K562 (cell line): Measurements from ENCODE around the gene DCLK1. TPM values are rescaled to one million over a fixed set of nuclear protein-coding genes. Genes with fewer than 3 reads are reported as not detected.

ENCODE experiments used
- ATAC-seq: fragments of 200-7000 bp; cut with Tn5 transposase; 3 replicates; pipeline ENCODE4 v1.9.1; 2020; ENCODE audit warnings: moderate library complexity
- BruUV-seq: library from RNA; stranded (reverse); fragments of 400-500 nt; replicated peaks from 2 replicates; lab custom pipeline; 2021; lab: Mats Ljungman, UMichigan
- CTCF ChIA-PET: fragments of 300-600 bp; formaldehyde crosslinking; extraction: SDS; loops from one replicate; lab custom pipeline; 2021; ENCODE audit warnings: low intra/inter-chr PET ratio; lab: Yijun Ruan, JAX
- POLR2A ChIA-PET: fragments of 300-600, 350-650 bp; sonication (Branson Sonifier 250); formaldehyde crosslinking; extraction: SDS; loops from one replicate; lab custom pipeline; 2021; ENCODE audit warnings: antibody characterized with exemption, inconsistent platforms; lab: Yijun Ruan, JAX
- DNase-seq, 4 experiments: peaks; one replicate each; pipeline versions ENCODE4 v3.0.0 to v3.0.0-alpha.2; 2011 to 2018; ENCODE audit warnings: low spot score in 3 of 4, mixed read lengths in 3 of 4; ENCODE audit errors: extremely low read depth in 1 of 4
- FAIRE-seq: peaks from 2 replicates; lab custom pipeline; 2011; peaks lifted over from hg19 to GRCh38; lab: Jason Lieb, UNC
- H2AFZ ChIP-seq: 2 replicates; pipeline ENCODE4 v1.6.0; 2011; ENCODE audit warnings: low read depth, low read length, control low read depth, inconsistent platforms
- H3K27ac ChIP-seq: fragments of 200-600 bp; 3 replicates; pipeline ENCODE4 v1.8.0; 2011; ENCODE audit warnings: low read depth, mild to moderate bottlenecking, control low read depth, inconsistent platforms, low read length, moderate library complexity, mixed read lengths; ENCODE audit errors: extremely low read depth
- H3K27me3 ChIP-seq, 2 experiments: fragments of 300-600 bp in 1 of 2; 2 replicates in 1 of 2; 3 replicates in 1 of 2; pipeline versions ENCODE4 v1.6.0 to v1.8.0; 2011; ENCODE audit warnings: inconsistent platforms in 2 of 2, low read length in 2 of 2, mild to moderate bottlenecking in 1 of 2, mixed read lengths in 1 of 2, moderate library complexity in 1 of 2; ENCODE audit not compliant: control insufficient read depth in 2 of 2, insufficient read depth in 2 of 2
- H3K36me3 ChIP-seq: fragments of 300-600 bp; 3 replicates; pipeline ENCODE4 v1.8.0; 2011; ENCODE audit warnings: mild to moderate bottlenecking, low read length, inconsistent platforms; ENCODE audit not compliant: control insufficient read depth, insufficient read depth
- H3K4me1 ChIP-seq, 2 experiments: fragments of 200-600 bp in 1 of 2; replicated peaks in 1 of 2; 2 replicates in 1 of 2; 3 replicates in 1 of 2; pipeline versions ENCODE4 v1.5.1 to v1.8.0; 2011; ENCODE audit warnings: inconsistent platforms in 2 of 2, low read length in 2 of 2, mild to moderate bottlenecking in 1 of 2, mixed read lengths in 1 of 2, moderate library complexity in 1 of 2; ENCODE audit not compliant: control insufficient read depth in 2 of 2, insufficient read depth in 2 of 2
- H3K4me2 ChIP-seq: 2 replicates; pipeline ENCODE4 v1.6.1; 2011; ENCODE audit warnings: low read length, control low read depth, inconsistent platforms, mixed read lengths; ENCODE audit not compliant: insufficient read depth
- H3K4me3 ChIP-seq: fragments of 200-600 bp; sonication (generic), shearing (Covaris generic); 2 replicates; pipeline ENCODE4 v1.5.1; 2016; ENCODE audit warnings: control low read depth, inconsistent platforms
- H3K79me2 ChIP-seq: fragments of 200-600 bp; 3 replicates; pipeline ENCODE4 v1.8.0; 2011; ENCODE audit warnings: low read length, inconsistent platforms; ENCODE audit not compliant: control insufficient read depth, insufficient read depth
- H3K9ac ChIP-seq, 2 experiments: 2 replicates each; pipeline versions ENCODE4 v1.6.0 to v1.6.1; 2011; ENCODE audit warnings: low read depth in 2 of 2, low read length in 2 of 2, control low read depth in 1 of 2, inconsistent platforms in 1 of 2, mild to moderate bottlenecking in 1 of 2, mixed read lengths in 1 of 2; ENCODE audit not compliant: insufficient read depth in 1 of 2
- H3K9me1 ChIP-seq: one replicate; pipeline ENCODE4 v1.6.0; 2011; ENCODE audit warnings: inconsistent platforms, mild to moderate bottlenecking, low read length, moderate library complexity; ENCODE audit not compliant: control insufficient read depth, insufficient read depth
- H3K9me3 ChIP-seq: replicated peaks from 2 replicates; pipeline ENCODE4 v1.5.1; 2011; ENCODE audit warnings: low read depth, low read length, inconsistent platforms; ENCODE audit not compliant: control insufficient read depth, insufficient read depth
- H4K20me1 ChIP-seq: replicated peaks from 2 replicates; pipeline ENCODE4 v1.6.1; 2011; ENCODE audit warnings: low read length, inconsistent platforms, mixed read lengths; ENCODE audit not compliant: control insufficient read depth, insufficient read depth
- CAMTA2 ChIP-seq: fragments of 250-450 bp; sonication (Bioruptor Pico); conservative IDR thresholded peaks from 2 replicates; pipeline ENCODE4 v1.5.1; 2022
- CBFA2T3 ChIP-seq: fragments of 450-650 bp; IDR thresholded peaks from 2 replicates; pipeline ENCODE4 v1.6.1; 2017
- EP400 ChIP-seq: fragments of 450-650 bp; IDR thresholded peaks from 2 replicates; pipeline ENCODE4 v1.6.1; 2017; ENCODE audit warnings: antibody characterized with exemption, mild to moderate bottlenecking, moderate library complexity
- NBN ChIP-seq: fragments of 450-650 bp; IDR thresholded peaks from 2 replicates; pipeline ENCODE4 v1.6.1; 2016; ENCODE audit warnings: low read depth, mild to moderate bottlenecking
- RB1 ChIP-seq: fragments of 450-650 bp; IDR thresholded peaks from 2 replicates; pipeline ENCODE4 v1.6.1; 2017; ENCODE audit warnings: low read depth, mild to moderate bottlenecking
- ZBTB1 ChIP-seq: sonication (generic); formaldehyde crosslinking; IDR thresholded peaks from 2 replicates; pipeline ENCODE4 v1.8.1; 2023; ENCODE audit warnings: missing genetic modification reagents, low read depth, mild to moderate bottlenecking, borderline replicate concordance
- ZNF197 ChIP-seq: fragments of 200-800 bp; sonication (Bioruptor generic); IDR thresholded peaks from 2 replicates; pipeline ENCODE4 v1.6.1; 2016; ENCODE audit warnings: low read depth, missing genetic modification characterization, missing compliant biosample characterization
- ZNF77 ChIP-seq: fragments of 250-450 bp; sonication (Bioruptor Pico); IDR thresholded peaks from 2 replicates; pipeline ENCODE4 v1.5.0; 2020
- ZNF830 ChIP-seq: fragments of 250-450 bp; sonication (Bioruptor Pico); IDR thresholded peaks from 2 replicates; pipeline ENCODE4 v1.5.0; 2021; ENCODE audit warnings: mild to moderate bottlenecking
- WGBS: fragments of 100-300 bp; shearing (Covaris generic); methylation state at CpG from one replicate; pipeline ENCODE4 v1.1.6; 2016; ENCODE audit warnings: low coverage, mixed read lengths; ENCODE audit not compliant: insufficient coverage; ENCODE audit errors: missing lambda C conversion rate; 5-methylcytosine and 5-hydroxymethylcytosine counted together
- in situ Hi-C: fragments of 300-500 bp; cut with MboI; formaldehyde crosslinking; loops from 4 replicates; pipeline ENCODE4 v1.15.0; 2018; ENCODE audit warnings: inconsistent platforms, mixed read lengths
- intact Hi-C: fragments of 100-400 bp; cut with micrococcal nuclease; formaldehyde crosslinking; loops from 2 replicates; pipeline ENCODE4 v1.14.2; 2022
- polyA plus RNA-seq, 8 experiments: library from polyadenylated mRNA; depleted of rRNA in 4 of 8; stranded (reverse) in 5 of 8; unstranded in 3 of 8; fragments of >200 nt; fragmentation: Nextera tagmentation in 2 of 8; fragmentation: Illumina TruSeq in 1 of 8; extraction: Ambion mirVana in 2 of 8; extraction: Trizol in 1 of 8; gene quantifications; 2 replicates each; pipeline versions ENCODE4 v1.2.1 to v1.2.3, GENCODE V29; 2011 to 2014; ENCODE audit warnings: inconsistent platforms in 1 of 8, missing spikeins in 1 of 8
- total RNA-seq, 7 experiments: library from RNA; depleted of rRNA in 6 of 7; stranded (reverse); fragments of >200 nt in 6 of 7; fragmentation: Illumina TruSeq in 2 of 7; extraction: Trizol in 2 of 7; gene quantifications; 2 replicates each; pipeline versions ENCODE4 v1.2.1 to v1.2.3, GENCODE V29; 2011 to 2021; ENCODE audit warnings: low replicate concordance in 1 of 7
- TF ChIP-seq, protein P1 (sequence below), 2 experiments: IDR thresholded peaks; 2 replicates each; pipeline ENCODE4 v1.6.1; 2011; ENCODE audit warnings: borderline replicate concordance in 1 of 2, control low read depth in 1 of 2, low read depth in 1 of 2, low read length in 1 of 2, mild to moderate bottlenecking in 1 of 2, mixed read lengths in 1 of 2, moderate library complexity in 1 of 2; ENCODE audit not compliant: insufficient read depth in 1 of 2, insufficient read length in 1 of 2, poor library complexity in 1 of 2, severe bottlenecking in 1 of 2; ENCODE audit errors: extremely low read depth in 1 of 2
- TF ChIP-seq, protein P2 (sequence below): fragments of 450-650 bp; IDR thresholded peaks from 2 replicates; pipeline ENCODE4 v1.6.1; 2014; ENCODE audit warnings: low read depth, mild to moderate bottlenecking, moderate library complexity, borderline replicate concordance

The DCLK1 gene
- total and polyA plus RNA-seq, 9 of the 15 experiments (the other 6 are each of a cell fraction or from before 2014, with no cell fraction given) = 0.07 TPM; not detected in 8

DNA sequence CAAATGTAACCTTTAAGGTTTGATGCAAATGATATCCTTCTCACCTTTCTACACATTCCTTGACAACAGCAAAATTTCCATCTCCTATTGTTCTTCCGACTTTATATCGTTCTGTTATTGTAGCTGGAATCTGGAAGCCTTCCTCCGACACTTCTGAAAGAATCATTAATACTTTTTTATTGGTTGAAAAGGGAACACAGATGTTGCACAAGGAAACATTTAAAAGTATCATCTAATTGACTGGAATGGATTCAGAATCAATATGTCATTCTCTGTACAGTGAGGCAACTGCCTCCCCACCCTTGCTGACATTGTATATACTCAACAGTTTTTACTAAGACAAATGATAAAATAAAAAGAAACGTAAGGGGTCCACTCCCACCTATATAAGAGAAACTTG lies 295.2 kb downstream of the DCLK1 start:
- Histone ChIP-seq H3K4me2 (no peak overlapping the region), H3K9me1 (no peaks in the 10 kb centered on the region), H3K27ac (no peak overlapping the region), H4K20me1 (no peaks in the 10 kb centered on the region), H3K4me1 (no peaks in the 10 kb centered on the region), H2AFZ (no peak overlapping the region), H3K36me3 (no peaks in the 10 kb centered on the region), H3K9ac (no peak overlapping the region), H3K27me3 (no peaks in the 10 kb centered on the region), H3K9me3 (no peaks in the 10 kb centered on the region), H3K4me3 (no peak overlapping the region), H3K79me2 (no peaks in the 10 kb centered on the region)
- no peak for DNase-seq
- no peak for ATAC-seq
- FAIRE-seq = no peak
- POLR2A ChIA-PET = interaction anchor here (1.5 kb wide), 1 partner anchor 16 kb away, joined by 3 read pairs; no protein-coding TSS in a partner anchor
- 0% methylated on average over 3 of the region's 4 CpGs for WGBS
- in situ Hi-C loops (no loop called here), intact Hi-C loops (no loop called here)
- TF ChIP-seq EP400 = no peak
- TF ChIP-seq ZNF830 = no peak
- no peak for TF ChIP-seq ZNF197 (CRISPR knock-in tag)
- TF ChIP-seq, protein P1, sequence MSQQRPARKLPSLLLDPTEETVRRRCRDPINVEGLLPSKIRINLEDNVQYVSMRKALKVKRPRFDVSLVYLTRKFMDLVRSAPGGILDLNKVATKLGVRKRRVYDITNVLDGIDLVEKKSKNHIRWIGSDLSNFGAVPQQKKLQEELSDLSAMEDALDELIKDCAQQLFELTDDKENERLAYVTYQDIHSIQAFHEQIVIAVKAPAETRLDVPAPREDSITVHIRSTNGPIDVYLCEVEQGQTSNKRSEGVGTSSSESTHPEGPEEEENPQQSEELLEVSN (IDR thresholded peaks at IDR 0.05; ENCODE audit: borderline replicate concordance in 1 of 2, extremely low read depth in 1 of 2, insufficient read depth in 1 of 2, insufficient read length in 1 of 2, low read depth in 1 of 2, low read length in 1 of 2, poor library complexity in 1 of 2, severe bottlenecking in 1 of 2) = no peak
- TF ChIP-seq NBN = no peak
- no peak for TF ChIP-seq CAMTA2 (CRISPR knock-in tag)
- TF ChIP-seq ZBTB1 (CRISPR knock-in tag) = no peak
- TF ChIP-seq, protein P2, sequence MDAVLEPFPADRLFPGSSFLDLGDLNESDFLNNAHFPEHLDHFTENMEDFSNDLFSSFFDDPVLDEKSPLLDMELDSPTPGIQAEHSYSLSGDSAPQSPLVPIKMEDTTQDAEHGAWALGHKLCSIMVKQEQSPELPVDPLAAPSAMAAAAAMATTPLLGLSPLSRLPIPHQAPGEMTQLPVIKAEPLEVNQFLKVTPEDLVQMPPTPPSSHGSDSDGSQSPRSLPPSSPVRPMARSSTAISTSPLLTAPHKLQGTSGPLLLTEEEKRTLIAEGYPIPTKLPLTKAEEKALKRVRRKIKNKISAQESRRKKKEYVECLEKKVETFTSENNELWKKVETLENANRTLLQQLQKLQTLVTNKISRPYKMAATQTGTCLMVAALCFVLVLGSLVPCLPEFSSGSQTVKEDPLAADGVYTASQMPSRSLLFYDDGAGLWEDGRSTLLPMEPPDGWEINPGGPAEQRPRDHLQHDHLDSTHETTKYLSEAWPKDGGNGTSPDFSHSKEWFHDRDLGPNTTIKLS = no peak
- TF ChIP-seq RB1 = no peak
- TF ChIP-seq ZNF77 (CRISPR knock-in tag) = no peak
- no peak for TF ChIP-seq CBFA2T3
- BruUV-seq = no TSS peak
- CTCF ChIA-PET = no interaction called here
